Sciatic nerve (tissue), 2 donors: ENCODE data around the gene PNPLA5. TPM values are rescaled to one million over a fixed set of nuclear protein-coding genes. Genes with fewer than 3 reads are reported as not detected.
A peak's percentile ranks its signal among the peaks of the same experiment; 100 is the strongest.
"Not testable (repeated sequence)": the region's sequence is repeated elsewhere in the genome, so short reads cannot be mapped to it uniquely, and the experiment has no call there.

Source experiments
- ATAC-seq: fragments of 200-7000 bp; cut with Tn5 transposase; one replicate; pipeline ENCODE4 v1.9.1; 2020; ENCODE audit warnings: mild to moderate bottlenecking, moderate library complexity
- DNase-seq: peaks from one replicate; pipeline ENCODE4 v3.0.0-alpha.2; 2020; ENCODE audit warnings: low spot score
- intact Hi-C: fragments of 100-400 bp; cut with DNase I; formaldehyde crosslinking; loops from one replicate; pipeline ENCODE4 v1.14.2; 2022
- total RNA-seq: library from RNA; stranded (reverse); fragmentation: NEBNext Ultra II Directional; extraction: Animal tissue kit (Norgen Biotek cat#: 25700); gene quantifications from one replicate; pipeline ENCODE4 v1.2.1, GENCODE V29; 2021
- donor health status: DM: no; HTN: no; CAD: no.
- donor health status: DM: no; HTN: no; CAD: no.

The PNPLA5 gene
- total RNA-seq, 1 donor from 2014 or later = not detected

DNA sequence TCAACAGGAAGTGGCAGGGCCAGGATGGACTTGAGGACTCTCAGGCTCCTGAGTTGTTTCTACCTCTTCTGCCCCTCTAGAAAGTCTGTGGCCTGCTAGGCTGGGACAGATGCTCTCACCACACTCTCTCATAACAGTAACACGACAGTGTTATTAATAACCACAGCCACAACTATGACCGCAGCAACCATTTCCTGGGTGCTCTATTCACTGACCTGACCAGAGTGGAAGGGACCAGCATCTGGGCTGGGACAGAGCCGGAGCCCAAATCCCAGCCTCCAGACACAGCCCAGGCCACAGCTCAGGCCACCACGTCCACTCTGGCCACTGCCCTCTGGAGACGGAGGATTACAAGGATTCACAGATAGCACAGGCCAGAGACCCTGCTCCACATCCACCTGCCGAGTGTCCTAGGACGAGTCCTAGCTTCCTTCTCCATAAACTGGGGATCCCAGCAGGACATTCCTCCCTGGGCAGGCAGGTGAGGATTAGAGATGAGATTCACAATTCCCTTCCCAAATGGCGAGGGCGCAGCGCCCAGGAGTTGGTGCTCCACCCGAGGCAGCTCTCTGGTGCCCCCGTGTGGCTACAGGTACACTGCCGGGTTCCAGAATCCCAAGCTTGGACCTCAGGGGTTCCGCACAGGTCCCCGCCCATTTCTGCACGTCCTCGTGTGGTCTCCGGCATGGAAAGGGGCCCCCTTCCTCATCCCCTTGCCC is 7.1 kb downstream of the PNPLA5 start:
- DNase-seq = peak; percentile 83
- intact Hi-C loops = no loop called here
- ATAC-seq = peak; percentile 58

DNA sequence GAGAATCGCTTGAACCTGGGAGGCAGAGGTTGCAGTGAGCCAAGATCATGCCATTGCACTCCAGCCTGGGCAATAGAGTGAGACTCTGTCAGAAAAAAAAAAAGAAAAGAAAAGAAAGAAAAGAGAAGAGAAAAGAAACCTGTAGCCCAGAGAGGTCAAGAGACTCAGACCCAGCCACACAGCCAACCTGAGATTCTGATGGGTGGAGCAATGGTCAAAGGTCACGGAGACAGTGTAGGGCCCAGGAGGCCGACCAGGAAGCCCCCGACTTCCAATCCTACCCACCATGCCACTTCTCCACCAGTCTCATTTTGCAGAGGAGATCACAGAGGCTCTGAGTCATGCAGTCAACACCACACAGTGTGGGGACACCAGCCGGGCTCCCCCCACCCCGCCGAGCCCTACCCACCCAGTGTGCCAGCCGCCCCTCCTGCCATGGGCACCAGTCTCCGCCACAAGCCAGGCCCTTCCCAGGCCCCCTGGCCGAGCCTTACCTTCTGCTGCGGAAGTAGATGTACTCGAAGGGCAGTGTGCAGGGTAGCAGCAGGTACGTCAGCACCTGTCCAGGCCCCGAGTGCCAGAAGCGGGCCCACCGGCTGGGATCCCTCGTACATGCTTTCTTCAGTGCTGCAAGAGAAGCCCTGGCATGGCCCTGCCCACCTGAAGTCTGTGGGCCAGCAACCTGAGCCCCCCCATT is 7.9 kb downstream of the PNPLA5 start:
- intact Hi-C loops = no loop called here
- peak; percentile 53 for DNase-seq
- ATAC-seq = no peak

DNA sequence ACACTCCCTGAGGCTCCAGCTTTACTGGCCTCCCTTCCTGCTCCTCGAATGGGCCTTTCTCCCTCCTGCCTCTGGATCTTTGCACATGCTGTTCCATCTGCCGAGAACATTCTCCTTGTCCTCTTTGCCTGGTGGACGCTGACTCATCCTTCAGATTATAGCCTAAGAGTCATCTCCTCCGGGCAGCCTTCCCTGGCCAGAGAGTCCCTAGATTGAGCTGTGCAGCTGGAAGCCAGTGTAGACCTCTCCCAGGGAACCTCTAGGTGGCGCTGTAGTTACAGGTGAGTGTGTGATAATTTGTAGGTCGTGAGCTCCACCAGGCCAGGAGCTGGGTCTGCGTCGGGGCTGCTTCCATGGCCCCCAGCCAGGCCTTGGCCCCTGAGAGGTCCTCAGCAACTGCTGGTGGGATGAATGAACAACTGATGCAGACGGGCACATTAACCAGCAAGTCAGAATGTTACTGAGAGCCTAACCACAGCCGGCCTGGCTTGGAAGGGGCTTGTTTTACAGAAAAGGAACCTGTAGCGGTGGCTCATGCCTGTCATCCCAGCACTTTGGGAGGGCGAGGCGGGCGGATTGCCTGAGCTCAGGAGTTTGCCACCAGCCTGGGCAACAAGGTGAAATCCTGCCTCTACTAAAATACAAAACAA is 8.7 kb downstream of the PNPLA5 start:
- peak; percentile 53 for DNase-seq
- intact Hi-C loops = no loop called here
- no peak for ATAC-seq

GRCh38 chr22:43882122-43882767 is 9.6 kb downstream of the PNPLA5 start:
- ATAC-seq (no peak), DNase-seq (peak; percentile 32)
- intact Hi-C loops = no loop called here

GRCh38 chr22:43881091-43882061 is 10.4 kb downstream of the PNPLA5 start:
- intact Hi-C loops = no loop called here
- DNase-seq (peak; percentile 38), ATAC-seq (no peak)

GRCh38 chr22:43880541-43880991 is 11.2 kb downstream of the PNPLA5 start:
- ATAC-seq = no peak
- intact Hi-C loops = no loop called here
- peak; percentile 36 for DNase-seq

DNA sequence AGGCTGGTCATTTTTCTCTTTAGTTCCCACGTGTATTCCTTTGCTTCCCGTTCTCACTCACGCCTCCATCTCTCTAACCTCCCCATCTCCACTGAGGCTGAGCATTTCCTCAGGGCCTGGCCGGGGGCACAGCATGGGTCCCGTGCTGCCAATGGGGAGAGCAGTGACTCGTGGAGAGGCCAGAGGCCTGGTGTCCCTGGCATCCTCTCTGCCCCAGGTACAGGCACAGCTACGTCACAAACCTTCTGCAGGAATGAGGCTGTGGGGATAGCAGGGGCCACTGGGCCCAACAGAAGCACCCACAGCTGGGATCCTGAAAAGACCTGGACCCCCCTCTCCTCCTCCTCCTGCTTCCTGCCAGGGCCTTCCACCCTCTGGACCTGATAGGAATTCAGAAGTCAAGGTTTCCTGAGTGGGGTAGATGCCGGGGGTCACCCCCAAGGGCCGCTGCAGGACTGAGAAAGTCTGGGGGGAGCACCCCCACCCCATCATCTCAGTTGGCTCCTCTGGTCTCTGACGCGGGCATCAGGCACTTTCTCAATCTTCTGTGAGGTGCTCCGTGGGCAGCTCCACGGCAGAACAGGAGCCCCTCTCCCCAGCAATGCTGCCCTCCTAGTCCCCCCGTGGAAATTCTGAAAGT is 11.8 kb downstream of the PNPLA5 start:
- DNase-seq = peak; percentile 42
- intact Hi-C loops = no loop called here
- no peak for ATAC-seq

DNA sequence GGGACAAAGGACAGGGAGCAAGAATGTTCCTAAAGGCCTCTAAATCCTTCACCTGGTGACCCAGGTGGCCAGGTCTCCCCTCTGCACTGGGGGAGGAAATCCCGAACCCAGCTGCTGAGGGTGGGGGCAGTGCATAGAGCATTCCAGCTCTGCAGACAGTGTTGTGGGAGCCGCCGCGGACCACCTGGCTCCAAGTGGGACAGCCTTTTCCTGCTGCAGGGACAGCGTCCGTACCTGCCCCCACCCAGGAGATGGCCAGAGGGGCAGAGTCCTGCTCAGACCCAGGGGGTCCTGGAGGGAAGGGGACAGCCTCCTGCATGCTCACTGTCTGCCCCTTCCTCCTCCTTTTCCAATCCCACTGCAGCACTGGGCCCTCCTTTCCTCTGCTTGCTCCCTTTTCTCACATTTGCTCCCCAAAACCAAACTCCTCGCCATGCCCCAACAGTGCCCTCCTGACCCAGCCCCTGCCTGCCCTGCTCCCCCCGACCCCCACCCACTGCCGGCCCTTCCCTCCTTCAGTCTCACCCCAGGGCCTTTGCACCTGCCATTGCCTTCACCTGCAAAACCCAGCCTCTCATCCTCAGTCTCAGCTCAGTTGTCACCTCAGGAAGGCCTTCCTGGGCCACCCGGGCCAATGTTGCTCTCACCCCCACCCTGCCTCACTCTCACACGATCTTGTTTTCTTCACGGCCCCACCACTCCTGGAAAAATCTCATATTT is 12.8 kb downstream of the PNPLA5 start:
- DNase-seq (peak; percentile 39), ATAC-seq (no peak)
- intact Hi-C loops = no loop called here

DNA sequence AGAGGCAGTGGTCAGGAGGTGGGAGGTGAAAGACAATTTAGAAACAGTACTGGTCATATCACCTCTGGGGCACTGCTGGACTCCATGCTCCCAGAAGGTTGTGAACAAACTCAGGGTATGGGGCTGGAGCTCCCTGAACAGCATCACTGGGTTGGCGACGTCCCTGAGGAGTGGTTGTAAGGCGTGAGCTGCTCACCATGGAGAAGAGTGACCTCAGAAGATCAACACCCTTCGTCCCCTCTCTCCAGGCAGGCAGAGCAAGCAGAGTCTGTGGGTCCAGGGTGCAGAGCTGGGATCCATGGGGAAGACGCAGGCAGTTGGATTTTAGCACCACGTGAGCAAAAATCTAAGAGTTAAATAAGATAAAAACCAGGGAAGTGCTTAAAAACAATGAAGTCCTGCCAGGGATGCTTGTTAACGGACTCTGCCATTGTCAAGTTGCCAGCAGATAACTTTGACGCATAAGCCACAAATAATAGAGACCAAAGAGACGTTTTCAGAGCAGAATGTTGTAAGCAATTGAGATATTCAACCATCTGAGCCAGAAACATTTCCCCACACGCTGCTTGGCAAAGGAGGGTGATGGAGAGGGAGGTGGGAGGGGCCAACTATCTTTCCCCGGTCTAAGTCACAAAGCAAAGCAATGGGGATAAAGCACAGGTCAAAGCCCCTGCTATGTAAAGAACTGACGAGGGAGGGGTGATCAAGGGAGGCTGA is 13.6 kb downstream of the PNPLA5 start:
- ATAC-seq (no peak), DNase-seq (peak; percentile 37)
- intact Hi-C loops = no loop called here

- DNase-seq = peak; percentile 15
- intact Hi-C loops = no loop called here
- no peak for ATAC-seq
Observed at GRCh38 chr22:43876866-43877509, 14.8 kb downstream of the PNPLA5 start.

DNA sequence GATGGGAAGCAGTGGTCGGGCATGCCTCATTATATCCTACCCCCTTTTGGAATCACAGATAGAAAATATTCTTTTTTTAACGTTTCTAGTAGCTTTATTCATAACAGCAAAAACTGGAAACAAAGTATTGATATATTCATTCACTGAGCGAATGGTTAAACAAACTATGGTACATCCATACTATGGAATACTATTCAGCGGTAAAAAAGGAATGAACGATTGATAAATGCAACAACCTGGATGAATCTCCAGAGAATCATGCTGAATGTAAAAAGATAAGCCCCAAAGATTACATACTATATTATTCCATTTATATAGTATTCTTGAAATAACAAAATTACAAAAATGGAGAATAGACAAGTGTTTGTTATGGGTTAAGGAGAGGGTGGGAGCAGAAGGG is 22.0 kb downstream of the PNPLA5 start:
- intact Hi-C loops = no loop called here
- no peak for DNase-seq
- no peak for ATAC-seq

DNA sequence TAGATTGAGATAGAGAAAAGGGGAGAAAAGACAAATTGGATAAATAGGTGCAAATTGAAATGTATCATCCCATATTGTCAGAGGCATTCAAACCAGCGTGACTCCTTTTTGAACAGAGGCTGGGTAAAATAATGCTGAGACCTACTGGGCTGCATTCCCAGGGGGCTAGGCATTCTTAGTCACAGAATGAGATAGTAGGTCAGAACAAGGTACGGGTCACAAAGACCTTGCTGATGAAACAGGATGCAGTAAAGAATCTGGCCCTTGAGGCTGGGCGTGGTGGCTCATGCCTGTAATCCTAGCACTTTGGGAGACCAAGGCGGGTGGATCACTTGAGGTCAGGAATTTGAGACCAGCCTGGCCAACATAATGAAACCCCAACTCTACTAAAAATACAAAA is 22.8 kb downstream of the PNPLA5 start:
- ATAC-seq, DNase-seq, intact Hi-C loops: not testable (repeated sequence)

GRCh38 chr22:43867839-43868635 is 23.8 kb downstream of the PNPLA5 start:
- peak; percentile 82 for DNase-seq
- intact Hi-C loops = no loop called here

GRCh38 chr22:43862882-43863202 is 29.0 kb downstream of the PNPLA5 start:
- no peak for ATAC-seq

More at GRCh38 chr22:43867839-43868635, 23.8 kb downstream of the PNPLA5 start:
- ATAC-seq = peak; percentile 52

DNA sequence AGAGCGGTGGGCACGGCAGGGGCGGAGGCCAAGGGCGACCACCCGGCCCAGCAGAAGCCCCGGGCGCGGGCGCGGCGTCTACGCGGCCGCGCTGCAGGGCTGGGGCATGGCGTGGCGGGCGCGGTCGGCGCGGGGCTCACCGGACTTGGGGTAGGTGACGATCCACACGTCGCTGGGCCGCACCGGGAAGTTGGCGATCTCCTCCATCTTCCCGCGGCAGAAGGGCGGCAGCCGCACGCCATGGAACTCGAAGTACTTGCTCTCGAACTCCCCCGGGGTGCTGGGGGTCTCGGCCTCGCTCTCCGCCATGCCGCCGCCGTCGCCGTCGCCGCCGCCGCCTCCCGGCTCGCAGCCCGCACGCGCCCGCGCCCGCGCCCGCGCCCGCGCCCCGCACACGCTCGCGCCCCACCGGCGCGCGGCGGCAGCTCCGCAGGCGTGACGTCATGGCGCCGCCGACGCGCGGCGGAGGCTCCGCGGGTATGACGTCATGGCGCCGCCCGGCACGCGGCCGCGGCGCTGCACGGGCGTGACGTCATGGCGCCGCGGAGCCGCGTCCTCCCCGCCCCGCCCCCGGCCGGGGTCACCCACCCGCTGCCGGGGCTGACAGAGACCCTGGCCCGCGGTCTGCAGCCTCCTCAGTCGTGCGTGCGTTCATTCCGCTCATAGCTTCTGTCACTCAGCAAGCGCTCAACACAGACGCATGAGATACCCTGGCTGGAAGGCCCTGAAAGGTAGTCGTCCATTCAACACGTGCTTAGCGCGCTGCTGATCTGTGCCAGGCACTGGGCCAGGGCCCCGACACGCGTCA is 29.5 kb downstream of the PNPLA5 start, which contains the start of gene SULT4A1:
SULT4A1 (minus strand) TSS at position 440 of the 808 bp plus-strand sequence; CDS start at position 309, 131 bp downstream.
- peak; percentile 52 for DNase-seq
- no peak for ATAC-seq
- intact Hi-C loops = no loop called here

More at GRCh38 chr22:43862882-43863202, 29.0 kb downstream of the PNPLA5 start:
- intact Hi-C loops = no loop called here
- no peak for DNase-seq
